Activated naive CD8-positive, alpha-beta T cell treated with anti-CD3 and anti-CD28 coated beads, Interleukin-2, amount 50 U/mL, for 16 hours (primary cell): ENCODE results near the gene SDF4.

Experiments
- DNase-seq: peaks from one replicate; pipeline ENCODE4 v3.0.0-alpha.2; 2020; ENCODE audit warnings: low read depth, low spot score

Gene SDF4

DNA sequence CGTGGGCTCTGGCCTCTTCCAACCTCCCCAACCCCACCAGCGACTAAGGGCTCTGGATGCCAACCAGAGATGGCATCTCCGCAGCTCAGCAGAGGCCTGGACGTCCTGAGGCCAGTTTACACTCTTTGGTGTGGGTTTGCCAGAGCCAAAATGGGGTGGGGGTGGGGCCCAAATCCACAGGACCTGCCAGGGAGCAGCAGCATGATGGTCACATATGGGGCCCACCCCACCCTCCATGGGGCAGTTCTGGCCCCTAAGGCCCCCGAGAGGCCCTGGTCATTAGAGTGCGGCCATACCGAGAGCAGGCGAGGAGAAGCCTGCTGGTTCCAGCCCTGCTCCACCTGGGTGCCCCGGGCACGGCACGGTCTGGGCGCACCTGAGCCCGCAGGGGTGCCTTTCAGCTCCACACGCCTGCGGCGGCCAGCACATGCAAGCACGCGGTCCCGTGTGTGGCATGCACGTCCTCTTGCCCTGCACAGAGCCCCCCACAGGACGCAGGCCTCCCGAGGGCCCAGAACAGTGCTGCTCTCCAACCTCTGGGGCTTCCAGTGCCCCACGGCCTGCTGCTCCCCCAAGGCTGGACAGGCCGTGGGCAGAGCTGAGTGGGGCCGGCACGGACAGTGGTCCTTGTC, 9.9 kb upstream of the SDF4 start:
- DNase-seq = no peak

DNA sequence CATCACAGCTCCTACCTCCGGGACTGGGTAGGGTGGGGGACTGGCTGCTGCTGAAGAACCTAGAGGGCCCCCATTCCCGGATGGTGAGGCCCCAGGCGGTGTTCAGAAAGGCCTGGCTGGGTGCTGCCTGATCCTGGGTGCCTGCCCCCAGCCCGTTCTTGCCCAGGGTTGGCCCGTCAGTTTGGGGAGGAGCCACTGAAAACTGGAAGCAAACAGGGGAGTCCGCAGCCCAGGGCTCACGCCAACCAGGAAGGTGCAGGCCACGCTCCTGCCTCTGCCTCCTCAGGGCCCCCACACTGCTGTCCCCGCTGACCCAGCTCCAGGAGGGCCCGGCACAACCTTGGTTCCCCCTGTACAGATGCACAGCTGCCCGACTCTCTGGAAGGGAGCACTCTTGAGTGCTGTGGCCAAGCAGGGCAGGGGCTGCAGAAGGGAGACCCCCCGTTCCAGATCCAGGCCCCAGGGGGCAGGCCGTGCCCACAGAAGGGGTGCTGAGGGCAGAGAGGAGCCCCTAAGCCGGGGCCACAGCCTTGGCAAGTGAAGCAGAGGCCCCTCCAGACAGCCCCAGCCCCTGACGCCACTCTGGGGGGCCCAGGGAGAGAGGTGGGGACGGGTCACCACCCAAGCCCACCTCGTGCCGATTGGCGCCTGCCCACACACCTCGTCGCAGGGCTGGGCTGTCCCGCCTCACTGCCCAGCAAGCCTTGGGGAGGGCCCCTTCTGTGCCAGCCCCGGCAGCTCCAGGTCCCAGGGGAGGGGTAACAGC, 9.2 kb upstream of the SDF4 start:
- no peak for DNase-seq

DNA sequence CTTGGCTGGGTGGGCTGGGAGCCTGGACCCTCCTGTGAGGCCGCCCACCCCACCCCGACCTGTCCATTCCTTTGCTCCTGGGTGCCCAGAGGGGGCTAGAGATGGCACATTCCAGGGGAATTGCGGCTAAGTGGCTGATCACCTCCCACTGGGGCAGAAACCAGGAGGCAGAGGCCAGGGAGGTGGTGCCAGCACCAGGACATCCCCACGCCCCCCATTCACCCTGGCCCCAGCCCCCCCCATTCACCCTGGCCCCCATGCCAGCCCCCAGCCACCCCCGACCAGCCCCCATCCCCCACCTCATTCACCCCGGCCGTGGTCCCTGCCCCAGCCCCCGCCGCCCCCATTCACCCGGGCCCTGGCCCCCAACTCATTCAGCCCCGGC, 8.5 kb upstream of the SDF4 start:
- no peak for DNase-seq

- no peak for DNase-seq
Measured at GRCh38 chr1:1239614-1240347, 8.0 kb upstream of the SDF4 start.

GRCh38 chr1:1239227-1239613, 7.4 kb upstream of the SDF4 start:
- DNase-seq = no peak

GRCh38 chr1:1238702-1239178, 6.9 kb upstream of the SDF4 start:
- no peak for DNase-seq

GRCh38 chr1:1237874-1238701, 6.3 kb upstream of the SDF4 start:
- DNase-seq = no peak

GRCh38 chr1:1236945-1237873, 5.4 kb upstream of the SDF4 start:
- DNase-seq = no peak

- no peak for DNase-seq
Measured at GRCh38 chr1:1236176-1236763, 4.5 kb upstream of the SDF4 start.

GRCh38 chr1:1235016-1235744, 3.4 kb upstream of the SDF4 start:
- no peak for DNase-seq

GRCh38 chr1:1234180-1234808, 2.5 kb upstream of the SDF4 start:
- DNase-seq = no peak

DNA sequence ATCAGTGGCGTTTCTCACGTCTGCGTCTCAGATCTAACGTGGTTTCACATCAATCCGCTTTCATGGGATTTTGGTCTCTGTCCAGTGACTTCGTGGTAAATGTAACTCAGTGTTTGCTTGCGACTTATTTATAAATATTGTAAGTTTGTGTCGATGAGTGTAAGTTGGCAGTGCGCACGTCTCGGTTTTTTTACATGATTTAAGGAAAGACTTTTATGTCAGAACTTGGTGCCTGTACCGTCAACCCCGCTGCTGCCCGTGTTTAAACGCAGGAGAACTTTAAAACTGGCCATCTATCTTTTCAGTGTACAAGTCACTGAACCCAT, 1.7 kb upstream of the SDF4 start:
- DNase-seq = no peak

GRCh38 chr1:1232796-1233566, 1.2 kb upstream of the SDF4 start:
- no peak for DNase-seq

DNA sequence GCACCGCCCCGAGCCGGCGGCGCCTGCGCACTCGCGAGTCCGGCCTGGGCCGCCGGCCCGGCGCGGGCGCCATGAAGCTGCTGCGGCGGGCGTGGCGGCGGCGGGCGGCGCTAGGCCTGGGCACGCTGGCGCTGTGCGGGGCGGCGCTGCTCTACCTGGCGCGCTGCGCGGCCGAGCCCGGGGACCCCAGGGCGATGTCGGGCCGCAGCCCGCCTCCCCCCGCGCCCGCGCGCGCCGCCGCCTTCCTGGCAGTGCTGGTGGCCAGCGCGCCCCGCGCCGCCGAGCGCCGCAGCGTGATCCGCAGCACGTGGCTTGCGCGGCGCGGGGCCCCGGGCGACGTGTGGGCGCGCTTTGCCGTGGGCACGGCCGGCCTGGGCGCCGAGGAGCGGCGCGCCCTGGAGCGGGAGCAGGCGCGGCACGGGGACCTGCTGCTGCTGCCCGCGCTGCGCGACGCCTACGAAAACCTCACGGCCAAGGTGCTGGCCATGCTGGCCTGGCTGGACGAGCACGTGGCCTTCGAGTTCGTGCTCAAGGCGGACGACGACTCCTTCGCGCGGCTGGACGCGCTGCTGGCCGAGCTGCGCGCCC, 501 bp upstream of the SDF4 start, which contains the start of gene B3GALT6:
B3GALT6 (plus strand) TSS at position 30 of the 588 bp plus-strand sequence; CDS start at position 72, 42 bp downstream.
- DNase-seq = no peak

- DNase-seq = no peak
Measured at GRCh38 chr1:1230656-1231399, 973 bp downstream of the SDF4 start.

GRCh38 chr1:1229770-1230169, 2.0 kb downstream of the SDF4 start:
- no peak for DNase-seq

GRCh38 chr1:1228596-1229321, 3.0 kb downstream of the SDF4 start:
- DNase-seq = no peak
